Hematopoietic multipotent progenitor cell treated with erythropoietin and hydrocortisone succinate and interleukin-3 and kit ligand, for 4 days (in vitro differentiated cells): Measurements from ENCODE around the gene GABPA.
"Not testable (repeated sequence)": the region's sequence is repeated elsewhere in the genome, so short reads cannot be mapped to it uniquely, and the experiment has no call there.

Source experiments
- DNase-seq: peaks from one replicate; pipeline ENCODE4 v3.0.0-alpha.2; 2015

GABPA gene

DNA sequence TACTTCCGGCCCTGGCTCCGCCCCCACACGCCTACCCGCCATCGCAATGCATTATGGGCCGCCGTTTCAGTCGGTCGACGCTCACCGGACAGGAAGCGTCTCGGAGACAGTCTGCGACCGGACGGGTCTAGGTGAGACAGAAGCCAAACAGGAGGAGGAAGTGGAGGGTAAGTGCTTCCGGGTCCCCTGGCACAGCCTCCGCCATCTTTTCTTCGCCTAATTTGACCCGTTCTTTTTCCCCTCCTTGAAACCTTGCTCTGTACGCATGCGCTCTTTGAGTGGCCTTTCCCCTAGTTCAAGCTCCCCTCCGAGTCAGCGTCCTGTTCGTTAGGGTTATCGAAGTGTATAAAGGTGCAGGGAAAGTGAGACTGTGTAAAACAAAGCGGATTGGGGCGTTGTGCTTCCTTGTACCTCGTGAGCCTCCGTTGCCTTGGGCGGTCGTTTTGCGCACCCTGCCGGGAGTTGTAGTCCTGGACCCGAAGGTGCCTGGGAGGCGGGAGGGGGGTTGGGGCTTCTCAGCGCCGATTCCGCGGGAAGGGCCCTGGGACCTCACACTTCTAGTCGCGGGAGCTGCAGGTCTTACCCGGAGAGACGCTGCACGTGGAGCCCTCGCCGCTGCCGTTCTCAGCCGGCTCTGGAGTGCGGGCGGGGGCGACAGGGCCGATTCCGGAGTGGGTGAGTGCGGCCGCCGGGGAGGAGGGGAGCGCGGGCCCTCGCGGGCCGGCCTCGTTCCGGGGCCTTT is at the start of gene GABPA, which contains the start of gene ATP5PF:
TSS of gene GABPA (plus strand) at position 69 of the 742 bp plus-strand sequence. CDS start 6,627 bp downstream, outside the sequence.
TSS of gene ATP5PF (minus strand) at position 1 of the 742 bp plus-strand sequence. CDS start 5,110 bp downstream, outside the sequence.
- peak; percentile 99 for DNase-seq

- no peak for DNase-seq
Observed at GRCh38 chr21:25687787-25688186, 47.0 kb upstream of the GABPA start.

DNA sequence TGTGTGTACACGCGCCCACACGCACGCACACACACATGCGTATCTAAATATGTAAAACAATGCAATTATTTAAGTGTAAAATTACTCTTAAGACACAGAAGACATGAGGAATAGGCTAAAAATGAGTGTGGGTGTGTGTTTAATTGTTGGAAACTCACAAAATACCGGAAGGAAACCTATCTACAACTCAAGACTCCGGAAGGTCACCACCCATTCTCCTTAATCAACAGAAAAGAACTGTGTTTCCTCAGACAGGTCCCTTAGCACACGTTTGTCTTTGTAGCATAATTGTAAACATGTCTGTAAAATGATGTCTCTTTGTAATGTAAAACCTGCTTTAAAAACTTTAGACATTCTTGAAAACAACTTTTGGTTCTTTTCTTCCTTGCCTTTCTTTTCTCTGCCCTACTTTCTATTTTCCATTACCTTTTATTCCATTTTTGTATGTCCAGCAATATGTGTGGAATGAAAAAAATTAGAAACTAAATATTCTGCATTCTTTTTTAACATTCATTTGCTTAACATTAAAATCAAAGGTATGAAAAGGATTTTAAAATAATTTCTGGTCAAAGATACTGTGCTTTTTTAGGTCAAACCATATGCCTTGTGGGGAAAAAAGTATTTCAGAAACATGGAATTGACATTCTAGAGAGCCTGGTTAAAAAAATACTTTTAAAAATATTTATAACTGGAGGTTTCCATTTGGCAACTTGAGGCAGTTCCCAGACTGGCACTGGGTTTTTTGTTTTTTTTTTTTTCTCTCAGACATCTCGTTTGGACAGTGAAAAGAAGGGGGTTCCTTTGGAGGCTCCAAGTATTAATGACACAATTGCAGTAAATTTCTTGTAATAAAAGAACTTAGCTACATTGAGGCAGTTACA is 46.3 kb upstream of the GABPA start:
- DNase-seq: no peak

DNA sequence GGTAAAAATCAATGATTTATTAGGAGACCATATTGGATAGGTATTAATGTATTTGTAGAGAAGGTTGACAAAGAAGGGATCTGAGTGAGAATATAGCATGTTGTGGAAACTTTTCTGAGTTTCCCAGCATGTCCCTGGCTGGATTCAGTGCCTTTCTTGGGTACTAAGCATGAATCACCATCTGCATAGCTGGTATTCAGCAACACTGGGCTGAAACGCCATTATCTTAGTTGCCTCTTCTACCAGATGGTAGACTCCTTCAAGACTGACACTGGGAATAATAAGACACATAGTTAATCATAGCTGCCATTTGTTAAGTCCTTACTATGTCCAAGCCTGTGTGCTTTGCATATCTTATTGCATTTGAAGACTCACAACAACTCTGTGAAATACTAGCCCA is 45.5 kb upstream of the GABPA start:
- DNase-seq: no peak

DNA sequence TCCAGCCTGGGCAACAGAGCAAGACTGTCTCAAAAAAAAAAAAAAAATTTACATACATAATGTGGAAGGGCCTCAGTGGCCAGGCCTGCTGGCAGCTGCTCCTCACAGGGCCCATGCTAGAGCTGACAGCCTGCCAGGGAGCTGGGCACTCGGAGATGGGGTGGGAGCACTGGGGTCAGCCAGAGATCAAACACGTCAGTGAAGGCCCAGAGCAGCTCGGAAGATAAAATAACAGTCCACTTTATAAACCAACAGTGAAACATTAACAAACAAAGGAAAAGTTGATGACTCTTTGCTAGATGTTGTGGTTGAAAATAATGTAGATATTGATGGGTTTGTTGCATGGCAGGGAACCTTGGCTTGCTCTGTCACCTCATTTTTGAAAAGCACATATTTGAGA is 42.8 kb upstream of the GABPA start:
- DNase-seq: no peak

DNA sequence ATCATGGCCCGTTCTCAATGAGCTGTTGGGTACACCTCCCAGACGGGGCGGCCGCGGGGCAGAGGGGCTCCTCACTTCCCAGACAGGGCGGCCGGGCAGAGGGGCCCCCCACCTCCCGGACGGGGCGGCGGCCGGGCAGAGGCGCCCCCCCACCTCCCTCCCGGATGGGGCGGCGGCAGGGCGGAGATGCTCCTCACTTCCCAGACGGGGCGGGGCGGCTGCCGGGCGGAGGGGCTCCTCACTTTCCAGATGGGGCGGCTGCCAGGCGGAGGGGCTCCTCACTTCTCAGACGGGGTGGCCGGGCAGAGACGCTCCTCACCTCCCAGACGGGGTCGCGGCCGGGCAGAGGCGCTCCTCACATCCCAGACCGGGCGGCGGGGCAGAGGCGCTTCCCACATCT is 39.3 kb upstream of the GABPA start:
- not testable (repeated sequence) for DNase-seq

- DNase-seq: no peak
Observed at GRCh38 chr21:25700741-25701140, 34.0 kb upstream of the GABPA start.

GRCh38 chr21:25701529-25701928 is 33.2 kb upstream of the GABPA start:
- peak; percentile 27 for DNase-seq

DNA sequence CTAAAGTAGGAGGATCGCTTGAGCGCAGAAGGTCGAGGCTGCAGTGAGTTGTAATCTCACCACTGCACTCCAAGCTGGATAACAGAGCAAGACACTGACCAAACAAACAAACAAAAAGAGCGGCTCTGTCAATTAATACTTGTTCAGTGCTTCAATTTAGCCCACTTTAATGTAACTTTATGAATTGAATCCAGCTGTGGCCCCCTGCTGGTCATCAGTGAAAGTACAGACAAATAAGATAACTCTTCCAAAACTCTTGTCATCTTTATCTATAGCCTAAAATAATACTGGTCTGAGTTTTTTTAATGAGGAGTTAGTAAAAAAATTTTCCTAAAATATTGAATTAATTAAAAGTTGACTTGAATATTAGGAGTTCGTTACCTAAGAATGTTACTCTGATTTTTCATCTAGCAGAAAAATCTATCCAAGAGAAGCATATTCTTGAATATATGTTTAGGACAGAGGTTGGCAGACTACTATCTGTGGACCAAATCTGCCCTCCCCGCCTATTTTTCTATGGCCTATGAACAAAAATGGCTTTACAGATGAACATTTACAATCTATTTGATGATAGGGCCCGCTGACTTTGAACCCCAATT is 26.2 kb upstream of the GABPA start:
- peak; percentile 79 for DNase-seq

DNA sequence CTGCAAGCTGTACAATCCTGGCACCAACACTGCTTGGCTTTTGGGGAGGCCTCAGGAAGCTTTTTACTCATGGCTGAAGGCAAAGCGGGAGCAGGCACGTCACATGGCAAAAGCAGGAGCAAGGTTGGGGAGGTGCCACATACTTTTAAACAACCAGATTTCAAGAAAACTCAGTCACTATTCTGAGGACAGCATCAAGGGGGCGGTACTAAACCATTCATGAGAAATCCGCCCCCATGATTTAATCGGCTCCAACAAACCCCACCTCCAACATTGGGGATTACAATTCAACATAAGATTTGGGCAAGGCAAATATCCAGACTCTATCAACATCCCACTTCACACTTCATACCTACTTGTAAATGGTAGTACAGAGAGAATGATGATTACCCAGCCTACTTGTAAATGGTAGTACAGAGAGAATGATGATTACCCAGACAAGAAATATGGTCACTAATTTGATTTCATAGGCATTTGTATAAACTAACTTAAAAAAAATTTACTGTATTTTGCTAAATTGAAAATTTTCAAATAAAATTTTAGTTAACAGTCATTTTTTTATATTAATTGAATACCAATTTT is 25.0 kb upstream of the GABPA start:
- peak; percentile 25 for DNase-seq

DNA sequence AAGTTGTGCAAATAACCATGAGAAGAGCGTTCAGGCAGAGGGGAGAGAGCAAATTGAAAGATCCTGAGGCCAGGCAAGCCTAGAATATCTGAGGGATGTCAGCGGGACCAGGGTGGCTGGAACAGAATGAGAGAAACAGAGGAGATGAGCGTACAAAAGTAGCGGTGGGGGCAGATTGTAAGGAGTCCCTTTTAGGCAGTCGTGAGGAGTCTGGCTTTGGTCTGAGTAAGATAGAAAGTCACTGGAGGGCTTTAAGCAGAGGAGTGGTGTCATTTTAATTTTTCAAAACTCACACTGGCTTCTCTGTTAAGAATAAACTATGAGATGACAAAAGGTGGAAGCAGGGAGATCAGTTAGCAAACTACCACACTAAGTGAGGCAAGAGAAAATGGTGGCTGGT is 24.2 kb upstream of the GABPA start:
- no peak for DNase-seq

- DNase-seq: not testable (repeated sequence)
Observed at GRCh38 chr21:25714066-25714465, 20.7 kb upstream of the GABPA start.

DNA sequence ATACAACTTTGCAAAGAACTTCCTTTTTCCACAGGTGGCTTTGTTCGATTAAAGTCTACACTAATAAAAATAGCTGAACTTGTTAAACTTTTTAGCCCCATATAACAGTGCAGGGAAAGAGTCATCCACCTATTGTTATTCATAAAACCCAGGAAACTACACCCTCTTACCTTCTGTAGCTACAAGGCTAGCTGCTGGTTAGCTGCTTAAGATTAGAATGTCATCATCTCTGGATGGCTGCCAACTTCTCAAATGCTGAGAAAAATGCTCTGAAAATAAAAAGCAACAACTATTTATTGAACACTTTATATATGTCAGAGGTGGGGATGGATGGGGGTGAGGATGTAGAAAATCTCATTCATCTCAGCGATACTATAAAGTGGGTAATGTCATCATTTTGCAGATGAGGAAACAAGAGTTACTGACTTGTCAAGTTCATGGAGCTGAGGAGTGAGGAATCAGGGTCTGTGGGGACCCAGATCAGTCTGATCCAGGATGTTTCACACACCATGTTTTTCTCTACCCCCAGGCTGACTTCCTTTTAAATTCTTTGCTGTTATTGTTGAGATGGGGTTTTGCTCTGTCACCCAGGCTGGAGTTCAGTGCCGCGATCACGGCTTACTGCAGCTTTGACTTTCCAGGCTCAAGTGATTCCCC is 17.2 kb upstream of the GABPA start:
- DNase-seq: peak; percentile 77

GRCh38 chr21:25721987-25722386 is 12.8 kb upstream of the GABPA start:
- DNase-seq: no peak

DNA sequence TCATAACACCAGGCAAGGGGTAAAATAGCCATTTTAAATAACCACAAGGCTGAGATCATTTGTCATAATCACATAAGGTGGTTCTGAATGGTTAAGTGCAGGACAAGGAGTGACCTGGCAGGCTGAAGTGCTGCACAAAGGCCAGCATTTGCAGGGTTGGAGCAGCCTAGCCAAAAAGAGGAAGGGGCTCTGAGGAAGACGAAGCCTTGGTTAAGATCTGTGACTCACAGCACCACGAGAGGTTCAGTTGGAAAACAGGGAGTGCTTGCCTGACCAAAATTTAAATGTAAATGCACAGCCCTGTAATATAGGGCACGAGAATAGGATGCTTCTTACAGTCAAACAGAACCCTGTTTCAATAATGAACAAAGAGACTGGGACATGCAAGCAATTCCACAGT is 12.1 kb upstream of the GABPA start:
- DNase-seq: peak; percentile 51

DNA sequence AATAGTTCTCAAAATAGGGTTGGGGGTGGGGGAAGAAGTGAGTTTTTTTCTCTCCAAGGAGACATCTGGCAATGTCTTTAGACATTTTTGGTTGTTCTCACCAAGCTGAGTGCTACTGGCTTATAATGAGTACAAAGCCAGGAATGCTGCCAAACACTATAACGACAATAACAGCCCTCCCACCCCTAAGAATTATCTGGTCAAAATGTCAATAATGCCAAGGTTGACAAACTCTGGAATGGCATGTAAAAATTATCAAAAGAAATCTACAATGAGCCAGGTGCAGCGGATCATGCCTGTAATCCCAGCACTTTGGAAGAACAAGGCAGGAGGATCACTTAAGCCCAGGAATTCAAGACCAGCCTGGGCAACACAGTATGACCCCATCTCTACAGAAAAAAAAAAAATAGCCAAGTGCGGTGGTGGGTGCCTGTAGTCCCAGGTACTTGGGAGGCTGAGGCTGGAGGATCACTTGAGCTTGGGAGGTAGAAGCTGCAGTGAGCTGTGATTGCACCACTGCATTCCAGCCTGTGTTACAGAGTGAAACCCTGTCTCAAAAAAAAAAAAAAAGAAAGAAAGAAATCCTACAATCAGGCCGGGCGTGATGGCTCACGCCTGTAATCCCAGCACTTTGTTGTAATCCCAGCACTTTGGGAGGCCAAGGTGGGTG is 2.5 kb upstream of the GABPA start:
- DNase-seq: no peak

DNA sequence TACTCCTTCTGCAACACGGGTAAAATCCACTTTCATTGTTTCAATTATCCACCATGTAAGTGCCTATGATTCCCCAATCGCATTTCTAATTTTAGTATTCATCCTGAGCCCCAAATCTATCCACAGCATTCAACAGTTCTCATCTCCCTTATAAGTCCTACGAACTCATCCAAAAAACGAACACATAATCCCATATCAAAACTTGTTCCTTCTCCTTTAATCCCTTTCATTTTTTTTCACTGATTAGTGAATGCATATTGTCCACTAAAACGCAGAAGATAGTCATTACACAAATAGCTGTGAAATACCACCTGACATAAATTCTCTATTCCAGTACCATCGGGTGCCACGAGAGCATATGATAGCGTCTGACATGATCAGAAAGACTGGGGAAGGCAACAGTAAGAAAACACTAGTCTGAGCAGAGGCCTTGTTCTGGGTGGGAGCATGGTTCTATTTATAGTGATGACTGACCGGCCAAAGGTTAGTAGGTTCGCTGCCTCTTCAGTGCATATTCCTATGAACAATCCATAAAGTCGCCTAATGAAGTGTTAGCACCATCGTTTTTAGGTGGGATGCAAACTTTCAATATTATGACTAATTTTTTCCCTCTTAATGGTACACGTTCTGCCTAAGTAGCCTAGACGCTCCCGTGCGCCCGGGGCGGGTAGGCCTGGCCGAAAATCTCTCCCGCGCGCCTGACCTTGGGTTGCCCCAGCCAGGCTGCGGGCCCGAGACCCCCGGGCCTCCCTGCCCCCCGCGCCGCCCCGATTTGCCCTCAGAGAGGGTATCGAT is 716 bp upstream of the GABPA start:
- peak; percentile 63 for DNase-seq

- DNase-seq: no peak
Observed at GRCh38 chr21:25734654-25734903, 193 bp upstream of the GABPA start.

GRCh38 chr21:25735646-25736597 is 1.1 kb downstream of the GABPA start:
- DNase-seq: peak; percentile 91

DNA sequence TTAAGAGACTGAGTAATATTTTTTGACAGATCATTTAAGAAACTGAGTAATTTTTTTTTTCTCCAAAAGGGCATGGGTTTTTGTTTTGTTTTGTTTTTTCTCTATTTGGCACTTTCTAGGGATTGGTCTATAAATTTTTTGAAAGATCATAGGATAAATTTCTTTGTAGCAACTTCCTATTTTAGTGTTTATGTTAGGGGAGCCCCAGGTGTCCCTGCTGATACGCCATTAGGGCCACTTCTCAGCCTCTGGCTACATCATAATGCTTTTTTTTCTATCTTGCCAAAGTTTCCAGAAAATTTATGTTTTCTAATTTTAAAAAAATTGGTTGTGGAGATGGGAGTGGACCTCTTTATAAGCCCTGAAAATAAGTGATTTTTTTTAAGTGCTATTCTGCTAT is 2.6 kb downstream of the GABPA start:
- peak; percentile 52 for DNase-seq
